ENCODE results near the gene NPW.

DNA sequence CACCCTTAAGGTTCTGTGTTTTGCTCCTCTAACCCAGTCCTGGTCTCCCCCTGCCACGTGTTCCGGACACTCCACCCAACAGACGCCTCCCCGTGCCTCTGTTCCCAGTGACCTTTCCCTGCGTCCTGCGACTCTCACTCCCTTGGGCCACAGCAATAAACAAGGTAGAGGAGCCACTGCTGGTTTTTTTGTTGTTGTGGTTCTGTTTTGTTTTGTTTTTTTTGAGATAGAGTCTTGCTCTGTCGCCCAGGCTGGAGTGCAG lies 3.7 kb upstream of the NPW start:
- TF ChIP-seq, protein P1, sequence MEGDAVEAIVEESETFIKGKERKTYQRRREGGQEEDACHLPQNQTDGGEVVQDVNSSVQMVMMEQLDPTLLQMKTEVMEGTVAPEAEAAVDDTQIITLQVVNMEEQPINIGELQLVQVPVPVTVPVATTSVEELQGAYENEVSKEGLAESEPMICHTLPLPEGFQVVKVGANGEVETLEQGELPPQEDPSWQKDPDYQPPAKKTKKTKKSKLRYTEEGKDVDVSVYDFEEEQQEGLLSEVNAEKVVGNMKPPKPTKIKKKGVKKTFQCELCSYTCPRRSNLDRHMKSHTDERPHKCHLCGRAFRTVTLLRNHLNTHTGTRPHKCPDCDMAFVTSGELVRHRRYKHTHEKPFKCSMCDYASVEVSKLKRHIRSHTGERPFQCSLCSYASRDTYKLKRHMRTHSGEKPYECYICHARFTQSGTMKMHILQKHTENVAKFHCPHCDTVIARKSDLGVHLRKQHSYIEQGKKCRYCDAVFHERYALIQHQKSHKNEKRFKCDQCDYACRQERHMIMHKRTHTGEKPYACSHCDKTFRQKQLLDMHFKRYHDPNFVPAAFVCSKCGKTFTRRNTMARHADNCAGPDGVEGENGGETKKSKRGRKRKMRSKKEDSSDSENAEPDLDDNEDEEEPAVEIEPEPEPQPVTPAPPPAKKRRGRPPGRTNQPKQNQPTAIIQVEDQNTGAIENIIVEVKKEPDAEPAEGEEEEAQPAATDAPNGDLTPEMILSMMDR (IDR thresholded peaks at IDR 0.05; ENCODE audit: extremely low read depth in 1 of 2, insufficient read depth in 1 of 2, low read depth in 1 of 2, low read length in 2 of 2): no peak
- no peak for TF ChIP-seq EZH2 (IDR thresholded peaks at IDR 0.05; ENCODE audit: borderline replicate concordance, low read depth, low read length, severe bottlenecking)
- no peak for TF ChIP-seq POLR2AphosphoS5 (IDR thresholded peaks at IDR 0.05; ENCODE audit: insufficient read depth, low read depth, low read length)
- TF ChIP-seq POLR2A (IDR thresholded peaks at IDR 0.05; ENCODE audit: low read depth, low read length): no peak
- no peak for TF ChIP-seq JUN (IDR thresholded peaks at IDR 0.05; ENCODE audit: borderline replicate concordance, insufficient read depth, insufficient read length, low read depth)
- no peak for TF ChIP-seq MYC (IDR thresholded peaks at IDR 0.05; ENCODE audit: low read depth, low read length)
- TF ChIP-seq, protein P2, sequence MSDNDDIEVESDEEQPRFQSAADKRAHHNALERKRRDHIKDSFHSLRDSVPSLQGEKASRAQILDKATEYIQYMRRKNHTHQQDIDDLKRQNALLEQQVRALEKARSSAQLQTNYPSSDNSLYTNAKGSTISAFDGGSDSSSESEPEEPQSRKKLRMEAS (IDR thresholded peaks at IDR 0.05; ENCODE audit: insufficient read depth, insufficient read length): no peak
- no peak for TF ChIP-seq FOS (IDR thresholded peaks at IDR 0.05; ENCODE audit: borderline replicate concordance, insufficient read depth, low read length)
